HCT116 (cell line): ENCODE measurements around the gene OR6B3. TPM values are rescaled to one million over a fixed set of nuclear protein-coding genes. Genes with fewer than 3 reads are reported as not detected.

Experiments
- ATAC-seq: fragments of 200-7000 bp; cut with Tn5 transposase; 2 replicates; pipeline ENCODE4 v1.9.1; 2020; ENCODE audit warnings: mild to moderate bottlenecking, moderate library complexity
- BruUV-seq: library from RNA; stranded (reverse); fragments of 400-500 nt; replicated peaks from 2 replicates; lab custom pipeline; 2021; lab: Mats Ljungman, UMichigan
- CTCF ChIA-PET: fragments of 300-600 bp; sonication (Branson Sonifier 250); formaldehyde crosslinking; loops from one replicate; lab custom pipeline; 2021; ENCODE audit warnings: antibody characterized with exemption; lab: Charles Lee
- POLR2A ChIA-PET: fragments of 300-600, 350-600 bp; sonication (Branson Sonifier 250); formaldehyde crosslinking; loops from one replicate; lab custom pipeline; 2021; ENCODE audit warnings: antibody characterized with exemption; lab: Charles Lee
- RAD21 ChIA-PET, 2 experiments: fragments of 300-600 bp; sonication (Branson Sonifier 250); formaldehyde crosslinking; loops; one replicate each; lab custom pipeline; 2023; ENCODE audit warnings: low total read pairs in 2 of 2; ENCODE audit not compliant: uncharacterized antibody in 2 of 2, unreplicated experiment in 2 of 2, low non-redundant PET in 1 of 2; lab: Charles Lee
- DNase-seq: peaks from one replicate; pipeline ENCODE4 v3.0.0-alpha.2; 2010; ENCODE audit warnings: low read depth, low spot score
- H2AFZ ChIP-seq: fragments of 200-600 bp; shearing (Covaris generic), sonication (generic); 2 replicates; pipeline ENCODE4 v1.6.1; 2017; ENCODE audit warnings: low read depth, mixed run types, mixed read lengths, antibody characterized with exemption, low read length; ENCODE audit not compliant: poor library complexity, severe bottlenecking
- H3K27ac ChIP-seq: 2 replicates; pipeline ENCODE4 v1.5.1; 2012; ENCODE audit warnings: low read depth, low read length
- H3K27me3 ChIP-seq: fragments of 200-600 bp; sonication (generic); 2 replicates; pipeline ENCODE4 v1.6.1; 2016; ENCODE audit warnings: mixed run types, low read length, mixed read lengths; ENCODE audit not compliant: insufficient read depth
- H3K36me3 ChIP-seq, 2 experiments: fragments of 200-500 bp in 1 of 2; fragments of 200-600 bp in 1 of 2; sonication (Bioruptor generic) in 1 of 2; sonication (generic) in 1 of 2; 2 replicates each; pipeline versions ENCODE4 v1.5.1 to v1.6.1; 2014 to 2016; ENCODE audit warnings: low read length in 2 of 2, inconsistent platforms in 1 of 2, mixed read lengths in 1 of 2, mixed run types in 1 of 2; ENCODE audit not compliant: insufficient read depth in 2 of 2, control insufficient read depth in 1 of 2
- H3K4me1 ChIP-seq, 2 experiments: fragments of 200-600 bp in 1 of 2; sonication (generic) in 1 of 2; 2 replicates each; pipeline versions ENCODE4 v1.5.1 to v1.6.1; 2012 to 2017; ENCODE audit warnings: low read length in 2 of 2, inconsistent platforms in 1 of 2, mild to moderate bottlenecking in 1 of 2, mixed read lengths in 1 of 2, mixed run types in 1 of 2, moderate library complexity in 1 of 2; ENCODE audit not compliant: insufficient read depth in 2 of 2, control insufficient read depth in 1 of 2
- H3K4me2 ChIP-seq: fragments of 200-600 bp; sonication (generic); 2 replicates; pipeline ENCODE4 v1.6.1; 2017; ENCODE audit warnings: mixed run types, low read length, mixed read lengths
- H3K4me3 ChIP-seq, 2 experiments: fragments of 200-600 bp in 1 of 2; sonication (generic) in 1 of 2; replicated peaks in 1 of 2; 2 replicates each; pipeline ENCODE4 v1.5.1; 2011 to 2016; ENCODE audit warnings: low read length in 2 of 2, control low read depth in 1 of 2, low read depth in 1 of 2, mild to moderate bottlenecking in 1 of 2, mixed read lengths in 1 of 2, mixed run types in 1 of 2
- H3K79me2 ChIP-seq: fragments of 200-600 bp; sonication (generic); 2 replicates; pipeline ENCODE4 v1.6.1; 2017; ENCODE audit warnings: mild to moderate bottlenecking, mixed run types, low read length, moderate library complexity, mixed read lengths; ENCODE audit not compliant: insufficient read depth
- H3K9ac ChIP-seq: fragments of 200-600 bp; sonication (generic); 2 replicates; pipeline ENCODE4 v1.6.1; 2016; ENCODE audit warnings: low read length, mixed read lengths
- H3K9me2 ChIP-seq: fragments of 200-600 bp; sonication (generic), shearing (Covaris generic); 2 replicates; pipeline ENCODE4 v1.6.1; 2017; ENCODE audit warnings: mixed run types, mild to moderate bottlenecking, moderate library complexity; ENCODE audit not compliant: insufficient read depth
- H3K9me3 ChIP-seq, 2 experiments: fragments of 200-500 bp in 1 of 2; fragments of 200-600 bp in 1 of 2; sonication (Bioruptor generic) in 1 of 2; sonication (generic) in 1 of 2; 2 replicates each; pipeline ENCODE4 v1.6.1; 2014 to 2017; ENCODE audit warnings: low read length in 2 of 2, mixed read lengths in 2 of 2, inconsistent platforms in 1 of 2, low read depth in 1 of 2, mild to moderate bottlenecking in 1 of 2, mixed run types in 1 of 2, moderate library complexity in 1 of 2; ENCODE audit not compliant: control insufficient read depth in 1 of 2, insufficient read depth in 1 of 2
- H4K20me1 ChIP-seq: fragments of 200-600 bp; sonication (generic), shearing (Covaris generic); 2 replicates; pipeline ENCODE4 v1.6.1; 2017; ENCODE audit warnings: mixed run types, mild to moderate bottlenecking, moderate library complexity; ENCODE audit not compliant: insufficient read depth
- ATF3 ChIP-seq: IDR thresholded peaks from 2 replicates; pipeline ENCODE4 v1.6.1; 2012
- CBX3 ChIP-seq: IDR thresholded peaks from 2 replicates; pipeline ENCODE4 v1.6.1; 2012; ENCODE audit warnings: low read depth
- CTCF ChIP-seq, 3 experiments: fragments of 200-600 bp in 1 of 3; sonication (generic) in 1 of 3; IDR thresholded peaks in 2 of 3; conservative IDR thresholded peaks in 1 of 3; 2 replicates each; pipeline ENCODE4 v1.5.1; 2012 to 2017; ENCODE audit warnings: low read depth in 2 of 3, low read length in 2 of 3, antibody characterized with exemption in 1 of 3, borderline replicate concordance in 1 of 3, control low read depth in 1 of 3, mild to moderate bottlenecking in 1 of 3, mixed read lengths in 1 of 3, mixed run types in 1 of 3, moderate library complexity in 1 of 3; ENCODE audit not compliant: insufficient read depth in 1 of 3
- ELF1 ChIP-seq: IDR thresholded peaks from 2 replicates; pipeline ENCODE4 v1.6.1; 2012; ENCODE audit warnings: low read depth, borderline replicate concordance
- EZH2phosphoT487 ChIP-seq: fragments of 200-600 bp; IDR thresholded peaks from 2 replicates; pipeline ENCODE4 v1.6.1; 2018; ENCODE audit warnings: antibody characterized with exemption, borderline replicate concordance
- POLR2A ChIP-seq: IDR thresholded peaks from 2 replicates; pipeline ENCODE4 v1.7.0; 2011; ENCODE audit warnings: borderline replicate concordance; ENCODE audit not compliant: insufficient read depth, insufficient read length; ENCODE audit errors: extremely low read depth
- POLR2AphosphoS5 ChIP-seq: IDR thresholded peaks from 2 replicates; pipeline ENCODE4 v1.6.1; 2011; ENCODE audit warnings: mild to moderate bottlenecking, low read depth, low read length, moderate library complexity
- REST ChIP-seq: IDR thresholded peaks from 2 replicates; pipeline ENCODE4 v1.6.1; 2012; ENCODE audit warnings: low read depth
- SRF ChIP-seq: IDR thresholded peaks from 2 replicates; pipeline ENCODE4 v1.6.1; 2012; ENCODE audit warnings: low read depth
- YY1 ChIP-seq: IDR thresholded peaks from 2 replicates; pipeline ENCODE4 v1.6.1; 2011; ENCODE audit warnings: low read length, low read depth, moderate library complexity, mild to moderate bottlenecking; ENCODE audit not compliant: insufficient replicate concordance; ENCODE audit errors: extremely low read depth
- ZBTB33 ChIP-seq: IDR thresholded peaks from 2 replicates; pipeline ENCODE4 v1.6.1; 2011; ENCODE audit warnings: mild to moderate bottlenecking, low read length, moderate library complexity; ENCODE audit not compliant: insufficient replicate concordance; ENCODE audit errors: extremely low read depth
- ZFX ChIP-seq: fragments of 450-650 bp; IDR thresholded peaks from 2 replicates; pipeline ENCODE4 v1.6.1; 2017
- intact Hi-C: fragments of 100-400 bp; cut with micrococcal nuclease; formaldehyde crosslinking; loops from 2 replicates; pipeline ENCODE4 v1.10.0; 2022
- total RNA-seq: library from RNA; stranded (reverse); gene quantifications from one replicate; pipeline ENCODE4 v1.2.1, GENCODE V29; 2021; ENCODE audit not compliant: unreplicated experiment

OR6B3 gene
- total RNA-seq, 1 experiment from 2014 or later, result not detected

GRCh38 chr2:240086563-240086962, 33.2 kb upstream of the OR6B3 start:
- Histone ChIP-seq H3K36me3 (no peaks in the 10 kb centered on the region), H2AFZ (no peak overlapping the region), H3K27ac (no peak overlapping the region), H3K27me3 (no peaks in the 10 kb centered on the region)
- BruUV-seq, result no TSS peak
- intact Hi-C loops, result no loop called here
- ATAC-seq, result no peak
- RAD21 ChIA-PET, result no interaction called here
- CTCF ChIA-PET, result no interaction called here
- TF ChIP-seq CBX3 (0 out of 2 replicates have a peak, but pooled peaks have one; percentile 43), ZFX (no peak)
- TF ChIP-seq, all 23 proteins: peak for 1
- H3K4me1 ChIP-seq, result no peaks in the 10 kb centered on the region
- H3K9me3 ChIP-seq, result peaks cover 7 to 9% of the 10 kb centered on the region in 2 experiments; a peak in 2 of 4 replicates
- H3K4me3 ChIP-seq, result no peak overlapping the region
- no peaks in the 10 kb centered on the region for H3K9me2 ChIP-seq
- no peak for DNase-seq
- H4K20me1 ChIP-seq, result no peaks in the 10 kb centered on the region
- H3K79me2 ChIP-seq, result no peaks in the 10 kb centered on the region
- H3K4me2 ChIP-seq, result no peak overlapping the region
- POLR2A ChIA-PET, result no interaction called here
- no peak overlapping the region for H3K9ac ChIP-seq

- no peaks in the 10 kb centered on the region for H3K27me3 ChIP-seq
- CTCF ChIA-PET, result no interaction called here
- no peak for DNase-seq
- no peak for TF ChIP-seq CTCF (IDR thresholded peaks at IDR 0.05 in 2 of 3, conservative IDR thresholded peaks at IDR 0.05 in 1 of 3; ENCODE audit: borderline replicate concordance in 1 of 3, insufficient read depth in 1 of 3, low read depth in 2 of 3, low read length in 2 of 3)
- no peak for TF ChIP-seq ELF1
- TF ChIP-seq POLR2A, result no peak
- TF ChIP-seq POLR2AphosphoS5, result no peak
- no peak for TF ChIP-seq REST
- TF ChIP-seq EZH2phosphoT487, result no peak
- TF ChIP-seq ZBTB33, result no peak
- TF ChIP-seq ATF3, result no peak
- no peak for TF ChIP-seq SRF
- TF ChIP-seq YY1, result no peak
Measured at GRCh38 chr2:240078631-240079030, 25.3 kb upstream of the OR6B3 start.

More at GRCh38 chr2:240078631-240079030, 25.3 kb upstream of the OR6B3 start:
- no peak overlapping the region for H3K4me2 ChIP-seq
- no peak overlapping the region for H3K4me3 ChIP-seq
- no peak overlapping the region for H3K27ac ChIP-seq
- no peaks in the 10 kb centered on the region for H3K36me3 ChIP-seq
- H3K9ac ChIP-seq, result no peak overlapping the region
- 0 out of 4 replicates have a peak, but pooled peaks cover 0 to 4% of the 10 kb centered on the region in 2 experiments for H3K9me3 ChIP-seq
- ATAC-seq, result no peak
- H3K4me1 ChIP-seq, result no peaks in the 10 kb centered on the region
- POLR2A ChIA-PET, result no interaction called here
- H4K20me1 ChIP-seq, result no peaks in the 10 kb centered on the region
- RAD21 ChIA-PET, result interaction anchor here in 1 of 2 experiments (0.7 kb wide), 1 partner anchor 9 kb away, joined by 3 read pairs; no protein-coding TSS in a partner anchor
- intact Hi-C loops, result no loop called here
- no TSS peak for BruUV-seq
- no peak overlapping the region for H2AFZ ChIP-seq
- H3K79me2 ChIP-seq, result no peaks in the 10 kb centered on the region
- no peaks in the 10 kb centered on the region for H3K9me2 ChIP-seq
